GM19455 (cell line): ENCODE results near the gene LARGE2.
"Not testable (repeated sequence)": the region's sequence is repeated elsewhere in the genome, so short reads cannot be mapped to it uniquely, and the experiment has no call there.

Experiments used
- ATAC-seq: cut with Tn5 transposase; IDR thresholded peaks from one replicate; pipeline ENCODE4 v1.9.1; 2021; ENCODE audit not compliant: unreplicated experiment

The LARGE2 gene

GRCh38 chr11:45895553-45896259, 26.8 kb upstream of the LARGE2 start:
- ATAC-seq = no peak

DNA sequence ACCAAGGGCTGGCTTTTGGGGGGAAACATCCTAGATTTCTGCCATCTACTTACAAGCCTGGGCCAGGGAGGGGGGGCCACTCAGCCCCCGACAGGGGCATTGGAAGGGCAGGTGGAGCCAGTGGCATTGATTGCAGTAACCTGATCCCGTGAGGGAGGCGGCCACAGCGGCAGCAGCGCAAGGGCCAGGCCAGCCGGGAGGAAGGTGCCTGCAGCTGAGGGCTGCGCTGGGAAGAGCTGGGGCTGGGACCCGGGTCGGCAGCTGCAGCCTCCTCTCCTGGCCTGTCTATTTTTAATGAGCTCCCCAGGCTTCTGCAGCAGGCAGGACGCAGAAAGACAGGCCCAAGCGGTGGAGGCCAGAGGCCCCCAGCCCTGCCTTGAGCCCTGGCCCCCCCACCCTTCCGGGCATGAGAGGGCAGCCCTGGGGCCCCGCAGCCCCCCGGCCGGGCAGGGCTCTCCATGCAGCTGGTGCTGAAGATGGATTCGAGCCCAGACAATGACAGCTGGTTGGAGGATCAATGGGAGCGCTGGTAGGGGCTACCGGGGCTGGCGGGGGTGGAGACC, 26.0 kb upstream of the LARGE2 start:
- no peak for ATAC-seq

- no peak for ATAC-seq
These were observed 24.9 kb upstream of the LARGE2 start for GRCh38 chr11:45897556-45897955.

GRCh38 chr11:45899086-45899447, 23.4 kb upstream of the LARGE2 start:
- no peak for ATAC-seq

GRCh38 chr11:45899448-45900174, 22.8 kb upstream of the LARGE2 start:
- ATAC-seq = peak; percentile 43

- ATAC-seq = peak; percentile 5
These were observed 22.2 kb upstream of the LARGE2 start for GRCh38 chr11:45900175-45900800.

- ATAC-seq = no peak
These were observed 21.4 kb upstream of the LARGE2 start for GRCh38 chr11:45900916-45901617.

GRCh38 chr11:45901626-45902025, 20.8 kb upstream of the LARGE2 start:
- no peak for ATAC-seq

DNA sequence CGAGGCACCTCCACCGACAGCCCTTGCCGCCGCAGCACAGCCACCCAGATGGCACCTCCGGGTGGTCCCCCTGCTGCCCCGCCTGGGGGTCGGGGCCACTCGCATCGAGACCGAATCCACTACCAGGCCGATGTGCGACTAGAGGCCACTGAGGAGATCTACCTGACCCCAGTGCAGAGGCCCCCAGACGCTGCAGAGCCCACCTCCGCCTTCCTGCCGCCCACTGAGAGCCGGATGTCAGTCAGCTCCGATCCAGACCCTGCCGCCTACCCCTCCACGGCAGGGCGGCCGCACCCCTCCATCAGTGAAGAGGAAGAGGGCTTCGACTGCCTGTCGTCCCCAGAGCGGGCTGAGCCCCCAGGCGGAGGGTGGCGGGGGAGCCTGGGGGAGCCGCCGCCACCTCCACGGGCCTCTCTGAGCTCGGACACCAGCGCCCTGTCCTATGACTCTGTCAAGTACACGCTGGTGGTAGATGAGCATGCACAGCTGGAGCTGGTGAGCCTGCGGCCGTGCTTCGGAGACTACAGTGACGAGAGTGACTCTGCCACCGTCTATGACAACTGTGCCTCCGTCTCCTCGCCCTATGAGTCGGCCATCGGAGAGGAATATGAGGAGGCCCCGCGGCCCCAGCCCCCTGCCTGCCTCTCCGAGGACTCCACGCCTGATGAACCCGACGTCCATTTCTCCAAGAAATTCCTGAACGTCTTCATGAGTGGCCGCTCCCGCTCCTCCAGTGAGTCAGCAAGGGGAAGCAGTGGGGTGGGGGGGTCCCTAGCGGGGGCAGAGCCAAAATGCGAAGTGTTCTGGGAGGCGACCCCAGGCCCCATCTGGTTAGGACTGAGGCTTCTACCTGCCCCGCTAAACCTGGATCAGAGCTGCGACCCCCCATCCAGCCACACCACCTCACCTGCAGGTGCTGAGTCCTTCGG, 19.7 kb upstream of the LARGE2 start:
- ATAC-seq = no peak

DNA sequence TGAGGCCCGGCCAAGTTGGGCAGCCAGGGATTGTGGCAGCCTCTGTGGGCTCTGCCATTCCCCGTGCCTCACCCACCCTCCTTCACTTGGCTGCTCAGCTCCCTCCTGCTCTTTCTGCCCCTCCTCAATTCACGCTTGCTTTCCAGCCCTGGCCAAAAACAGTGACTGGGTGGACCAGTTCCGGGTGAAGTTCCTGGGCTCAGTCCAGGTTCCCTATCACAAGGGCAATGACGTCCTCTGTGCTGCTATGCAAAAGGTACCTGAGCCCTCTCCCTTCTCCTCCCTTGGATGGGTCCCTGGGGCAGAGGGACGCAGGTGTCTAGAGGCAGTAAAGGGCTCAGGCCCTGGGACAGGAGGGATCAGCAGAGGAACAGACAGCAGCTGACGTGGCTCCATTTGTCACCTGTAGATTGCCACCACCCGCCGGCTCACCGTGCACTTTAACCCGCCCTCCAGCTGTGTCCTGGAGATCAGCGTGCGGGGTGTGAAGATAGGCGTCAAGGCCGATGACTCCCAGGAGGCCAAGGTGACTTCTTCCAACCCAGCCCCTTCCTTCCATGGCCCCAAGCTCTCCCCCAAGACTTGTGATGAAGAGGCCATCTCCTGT, 18.0 kb upstream of the LARGE2 start:
- no peak for ATAC-seq

GRCh38 chr11:45905095-45905494, 17.4 kb upstream of the LARGE2 start:
- no peak for ATAC-seq

DNA sequence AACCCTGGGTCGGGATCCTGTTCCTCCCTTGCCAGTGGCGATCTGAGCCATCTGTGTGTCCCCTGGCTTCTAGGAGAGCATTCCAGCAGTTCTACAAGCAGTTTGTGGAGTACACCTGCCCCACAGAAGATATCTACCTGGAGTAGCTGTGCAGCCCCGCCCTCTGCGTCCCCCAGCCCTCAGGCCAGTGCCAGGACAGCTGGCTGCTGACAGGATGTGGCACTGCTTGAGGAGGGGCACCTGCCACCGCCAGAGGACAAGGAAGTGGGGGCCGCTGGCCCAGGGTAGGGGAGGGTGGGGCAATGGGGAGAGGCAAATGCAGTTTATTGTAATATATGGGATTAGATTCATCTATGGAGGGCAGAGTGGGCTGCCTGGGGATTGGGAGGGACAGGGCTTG, 16.9 kb upstream of the LARGE2 start:
- not testable (repeated sequence) for ATAC-seq

GRCh38 chr11:45906096-45906682, 16.3 kb upstream of the LARGE2 start:
- no peak for ATAC-seq

DNA sequence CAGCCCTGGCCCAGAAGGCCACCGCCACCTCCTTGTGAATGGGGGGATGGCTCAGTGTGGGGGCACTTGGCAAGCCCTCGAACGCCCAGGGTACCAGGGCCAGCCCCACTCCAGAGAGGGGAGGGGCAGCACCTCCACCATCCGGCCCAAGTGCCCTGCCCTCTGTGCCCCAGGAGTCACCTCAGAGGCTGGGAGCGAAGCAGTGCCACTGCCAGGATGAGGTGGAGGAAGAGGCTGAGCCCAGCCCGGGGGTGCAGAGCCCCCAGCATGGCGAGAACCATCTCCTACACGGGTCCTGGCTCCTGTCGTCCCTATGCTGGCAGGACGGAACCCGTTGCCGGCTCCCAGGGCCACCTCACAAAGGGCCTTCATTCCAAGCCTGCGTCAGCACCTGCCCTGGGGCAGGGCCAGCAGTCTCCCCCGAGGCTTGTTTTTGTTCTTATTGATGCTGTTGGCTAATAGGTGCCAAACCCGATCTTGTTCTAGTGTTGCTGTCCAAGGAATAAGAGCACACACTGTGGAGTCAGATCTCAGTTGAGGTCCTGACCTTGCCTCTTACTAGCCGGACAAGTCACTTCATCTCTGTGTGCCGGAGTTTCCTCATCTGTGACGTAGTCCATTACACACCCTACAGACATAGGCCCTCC, 15.4 kb upstream of the LARGE2 start, which contains the start of gene FREY1:
FREY1 (minus strand) TSS at position 307 of the 647 bp plus-strand sequence; CDS start at position 281, 26 bp downstream.
- ATAC-seq = no peak

- no peak for ATAC-seq
These were observed 14.5 kb upstream of the LARGE2 start for GRCh38 chr11:45907911-45908370.

DNA sequence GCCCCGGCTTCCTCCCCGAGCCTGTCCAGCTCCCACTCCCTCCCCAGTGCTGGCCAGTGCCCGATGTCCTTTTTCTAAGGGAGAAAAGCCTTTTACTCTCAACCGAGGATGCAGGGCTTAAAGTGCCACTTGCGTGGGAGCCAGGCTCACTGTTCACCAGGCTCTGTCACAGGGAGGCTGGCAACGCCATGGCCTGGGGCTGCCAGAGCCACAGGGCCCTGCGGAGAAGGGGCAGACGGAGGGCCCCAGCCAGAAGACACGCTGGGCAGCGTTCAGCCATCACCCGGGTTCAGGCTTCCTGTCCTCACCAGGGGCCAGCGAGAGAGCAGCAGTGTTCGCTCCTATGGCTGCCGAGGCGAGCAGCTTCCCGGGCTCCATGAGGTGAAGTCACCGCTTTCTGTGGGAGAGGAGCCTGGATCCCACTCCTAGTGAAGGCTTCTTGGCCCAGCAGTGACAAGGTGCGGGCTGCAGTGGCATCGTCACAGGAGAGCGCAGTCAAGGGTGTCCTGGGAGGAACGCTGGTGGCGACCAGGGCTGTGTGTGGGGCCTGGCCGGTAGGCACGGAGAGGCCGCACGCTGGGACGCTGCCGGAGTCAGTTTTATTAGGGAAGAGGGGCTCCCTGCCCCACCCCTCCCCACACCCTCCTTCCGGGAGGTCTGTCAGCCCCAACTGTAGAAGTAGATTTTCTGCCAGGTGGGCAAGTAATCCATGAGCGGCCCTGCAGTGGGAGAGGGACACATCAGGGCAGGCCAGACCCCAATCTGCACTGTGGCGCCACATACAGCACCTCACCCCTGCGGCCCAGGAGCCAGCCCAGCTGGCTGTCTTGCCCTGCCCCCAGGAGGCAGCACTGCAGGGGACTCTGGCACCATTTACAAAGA, 12.6 kb upstream of the LARGE2 start:
- ATAC-seq = no peak

- ATAC-seq = no peak
These were observed 11.8 kb upstream of the LARGE2 start for GRCh38 chr11:45910623-45911022.

DNA sequence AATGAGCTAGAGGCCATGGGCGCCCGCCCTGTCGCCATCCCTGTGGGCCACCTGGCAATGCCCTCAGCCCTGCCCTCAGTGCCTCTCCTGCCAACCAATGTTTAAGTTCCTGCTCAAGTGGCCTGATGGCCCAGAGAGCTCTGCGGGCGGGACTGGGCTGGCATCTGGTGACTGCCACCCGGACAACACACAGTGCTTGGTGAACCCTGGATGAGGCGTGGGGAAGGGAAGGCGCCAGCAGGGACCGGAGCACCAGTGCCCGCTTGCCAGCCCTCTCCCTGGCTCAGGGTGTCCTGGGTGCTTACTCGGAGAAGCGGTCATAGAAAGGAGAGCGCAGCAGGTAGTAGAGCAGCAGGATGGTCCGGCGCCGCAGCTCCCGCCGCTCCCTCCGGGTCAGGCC, 8.9 kb upstream of the LARGE2 start:
- ATAC-seq = no peak
